ENCODE results near the gene LDB2. TPM values are rescaled to one million over a fixed set of nuclear protein-coding genes. Genes with fewer than 3 reads are reported as not detected.
"Not testable (repeated sequence)": the region's sequence is repeated elsewhere in the genome, so short reads cannot be mapped to it uniquely, and the experiment has no call there.

LDB2 gene
- total and polyA plus RNA-seq, 4 donors = 41.7 to 88.2 (median 61.9) TPM

- H3K4me1 ChIP-seq (ENCODE audit: control insufficient read depth, insufficient read depth, low read length) = peaks cover 7% of the 10 kb centered on the region
- DNase-seq (ENCODE audit: low read depth in 4 of 6, low spot score in 6 of 6) = peak in 2 of 6 donors; percentile 20 to 46
- no peaks in the 10 kb centered on the region for H3K36me3 ChIP-seq (ENCODE audit: control insufficient read depth, insufficient read depth, low read length)
- 55% methylated on average over 3 of the region's 4 CpGs for WGBS (ENCODE audit: insufficient coverage)
- H3K9me3 ChIP-seq (ENCODE audit: control insufficient read depth, insufficient read depth, low read length) = no peaks in the 10 kb centered on the region
- H3K27ac ChIP-seq (ENCODE audit: low read depth, low read length) = no peak overlapping the region
- no peak overlapping the region for H3K4me3 ChIP-seq (ENCODE audit: low read depth, low read length)
- no peaks in the 10 kb centered on the region for H3K27me3 ChIP-seq (ENCODE audit: control insufficient read depth, insufficient read depth, low read length)
Measured at GRCh38 chr4:16573206-16573605, 325.2 kb downstream of the LDB2 start.

GRCh38 chr4:16572631-16573030, 325.8 kb downstream of the LDB2 start:
- H3K9me3 ChIP-seq (ENCODE audit: control insufficient read depth, insufficient read depth, low read length) = no peaks in the 10 kb centered on the region
- H3K4me1 ChIP-seq (ENCODE audit: control insufficient read depth, insufficient read depth, low read length) = peaks cover 7% of the 10 kb centered on the region
- H3K27ac ChIP-seq (ENCODE audit: low read depth, low read length) = no peak overlapping the region
- no peak overlapping the region for H3K4me3 ChIP-seq (ENCODE audit: low read depth, low read length)
- no peaks in the 10 kb centered on the region for H3K36me3 ChIP-seq (ENCODE audit: control insufficient read depth, insufficient read depth, low read length)
- no CpG with 5 or more reads among the region's 4 CpGs for WGBS (ENCODE audit: insufficient coverage)
- peak in 1 of 6 donors; percentile 20 for DNase-seq (ENCODE audit: low read depth in 4 of 6, low spot score in 6 of 6)
- no peaks in the 10 kb centered on the region for H3K27me3 ChIP-seq (ENCODE audit: control insufficient read depth, insufficient read depth, low read length)

- Histone ChIP-seq H3K36me3 (ENCODE audit: control insufficient read depth, insufficient read depth, low read length) (no peaks in the 10 kb centered on the region), H3K4me3 (ENCODE audit: low read depth, low read length) (no peak overlapping the region), H3K4me1 (ENCODE audit: control insufficient read depth, insufficient read depth, low read length) (peaks cover 7% of the 10 kb centered on the region), H3K9me3 (ENCODE audit: control insufficient read depth, insufficient read depth, low read length) (no peaks in the 10 kb centered on the region), H3K27ac (ENCODE audit: low read depth, low read length) (no peak overlapping the region), H3K27me3 (ENCODE audit: control insufficient read depth, insufficient read depth, low read length) (no peaks in the 10 kb centered on the region)
- DNase-seq (ENCODE audit: low read depth in 4 of 6, low spot score in 6 of 6) = peak in 1 of 6 donors; percentile 86
- WGBS (ENCODE audit: insufficient coverage) = 33% methylated on average over 1 of the region's 3 CpGs
Measured at GRCh38 chr4:16572161-16572560, 326.3 kb downstream of the LDB2 start.

- no peak for DNase-seq (ENCODE audit: low read depth in 4 of 6, low spot score in 6 of 6)
- Histone ChIP-seq H3K4me3 (ENCODE audit: low read depth, low read length) (no peak overlapping the region), H3K27me3 (ENCODE audit: control insufficient read depth, insufficient read depth, low read length) (no peaks in the 10 kb centered on the region), H3K4me1 (ENCODE audit: control insufficient read depth, insufficient read depth, low read length) (peaks cover 7% of the 10 kb centered on the region), H3K9me3 (ENCODE audit: control insufficient read depth, insufficient read depth, low read length) (no peaks in the 10 kb centered on the region), H3K27ac (ENCODE audit: low read depth, low read length) (no peak overlapping the region), H3K36me3 (ENCODE audit: control insufficient read depth, insufficient read depth, low read length) (no peaks in the 10 kb centered on the region)
- no CpG with 5 or more reads among the region's 2 CpGs for WGBS (ENCODE audit: insufficient coverage)
Measured at GRCh38 chr4:16569790-16570189, 328.7 kb downstream of the LDB2 start.

GRCh38 chr4:16557316-16557715, 341.1 kb downstream of the LDB2 start:
- H3K9me3 ChIP-seq (ENCODE audit: control insufficient read depth, insufficient read depth, low read length); H3K4me1 ChIP-seq (ENCODE audit: control insufficient read depth, insufficient read depth, low read length); H3K27ac ChIP-seq (ENCODE audit: low read depth, low read length); H3K4me3 ChIP-seq (ENCODE audit: low read depth, low read length); H3K36me3 ChIP-seq (ENCODE audit: control insufficient read depth, insufficient read depth, low read length); DNase-seq (ENCODE audit: low read depth in 4 of 6, low spot score in 6 of 6); H3K27me3 ChIP-seq (ENCODE audit: control insufficient read depth, insufficient read depth, low read length): not testable (repeated sequence)
- 94% methylated on average over 12 of the region's 14 CpGs for WGBS (ENCODE audit: insufficient coverage)

GRCh38 chr4:16555156-16555555, 343.3 kb downstream of the LDB2 start:
- Histone ChIP-seq H3K36me3 (ENCODE audit: control insufficient read depth, insufficient read depth, low read length) (no peaks in the 10 kb centered on the region), H3K9me3 (ENCODE audit: control insufficient read depth, insufficient read depth, low read length) (no peaks in the 10 kb centered on the region), H3K27ac (ENCODE audit: low read depth, low read length) (no peak overlapping the region), H3K4me3 (ENCODE audit: low read depth, low read length) (no peak overlapping the region), H3K27me3 (ENCODE audit: control insufficient read depth, insufficient read depth, low read length) (no peaks in the 10 kb centered on the region), H3K4me1 (ENCODE audit: control insufficient read depth, insufficient read depth, low read length) (no peaks in the 10 kb centered on the region)
- peak in 1 of 6 donors; percentile 23 for DNase-seq (ENCODE audit: low read depth in 4 of 6, low spot score in 6 of 6)
- whole genome bisulfite sequencing (ENCODE audit: insufficient coverage) = 100% methylated on average over 3 of the region's 4 CpGs

- Histone ChIP-seq H3K36me3 (ENCODE audit: control insufficient read depth, insufficient read depth, low read length) (no peaks in the 10 kb centered on the region), H3K4me1 (ENCODE audit: control insufficient read depth, insufficient read depth, low read length) (no peaks in the 10 kb centered on the region), H3K9me3 (ENCODE audit: control insufficient read depth, insufficient read depth, low read length) (no peaks in the 10 kb centered on the region), H3K4me3 (ENCODE audit: low read depth, low read length) (no peak overlapping the region), H3K27me3 (ENCODE audit: control insufficient read depth, insufficient read depth, low read length) (no peaks in the 10 kb centered on the region), H3K27ac (ENCODE audit: low read depth, low read length) (no peak overlapping the region)
- WGBS (ENCODE audit: insufficient coverage) = 25% methylated on average over 1 of the region's 2 CpGs
- DNase-seq (ENCODE audit: low read depth in 4 of 6, low spot score in 6 of 6) = peak in 1 of 6 donors; percentile 47
Measured at GRCh38 chr4:16550531-16550930, 347.9 kb downstream of the LDB2 start.

GRCh38 chr4:16545656-16546055, 352.8 kb downstream of the LDB2 start:
- H3K36me3 ChIP-seq (ENCODE audit: control insufficient read depth, insufficient read depth, low read length) = no peaks in the 10 kb centered on the region
- H3K9me3 ChIP-seq (ENCODE audit: control insufficient read depth, insufficient read depth, low read length) = no peaks in the 10 kb centered on the region
- DNase-seq (ENCODE audit: low read depth in 4 of 6, low spot score in 6 of 6) = no peak
- H3K27ac ChIP-seq (ENCODE audit: low read depth, low read length) = no peak overlapping the region
- H3K4me1 ChIP-seq (ENCODE audit: control insufficient read depth, insufficient read depth, low read length) = no peaks in the 10 kb centered on the region
- no peak overlapping the region for H3K4me3 ChIP-seq (ENCODE audit: low read depth, low read length)
- WGBS (ENCODE audit: insufficient coverage) = no CpG with 5 or more reads among the region's 7 CpGs
- no peaks in the 10 kb centered on the region for H3K27me3 ChIP-seq (ENCODE audit: control insufficient read depth, insufficient read depth, low read length)

GRCh38 chr4:16544869-16545268, 353.6 kb downstream of the LDB2 start:
- Histone ChIP-seq H3K4me1 (ENCODE audit: control insufficient read depth, insufficient read depth, low read length) (no peaks in the 10 kb centered on the region), H3K27ac (ENCODE audit: low read depth, low read length) (no peak overlapping the region), H3K27me3 (ENCODE audit: control insufficient read depth, insufficient read depth, low read length) (no peaks in the 10 kb centered on the region), H3K36me3 (ENCODE audit: control insufficient read depth, insufficient read depth, low read length) (no peaks in the 10 kb centered on the region), H3K4me3 (ENCODE audit: low read depth, low read length) (no peak overlapping the region), H3K9me3 (ENCODE audit: control insufficient read depth, insufficient read depth, low read length) (no peaks in the 10 kb centered on the region)
- no peak for DNase-seq (ENCODE audit: low read depth in 4 of 6, low spot score in 6 of 6)
- WGBS (ENCODE audit: insufficient coverage) = 93% methylated on average over 4 of the region's 6 CpGs

GRCh38 chr4:16544251-16544721, 354.2 kb downstream of the LDB2 start:
- no peak overlapping the region for H3K4me3 ChIP-seq (ENCODE audit: low read depth, low read length)
- WGBS (ENCODE audit: insufficient coverage) = 88% methylated on average over 6 of the region's 6 CpGs
- no peaks in the 10 kb centered on the region for H3K36me3 ChIP-seq (ENCODE audit: control insufficient read depth, insufficient read depth, low read length)
- no peaks in the 10 kb centered on the region for H3K9me3 ChIP-seq (ENCODE audit: control insufficient read depth, insufficient read depth, low read length)
- DNase-seq (ENCODE audit: low read depth in 4 of 6, low spot score in 6 of 6) = no peak
- no peaks in the 10 kb centered on the region for H3K27me3 ChIP-seq (ENCODE audit: control insufficient read depth, insufficient read depth, low read length)
- H3K4me1 ChIP-seq (ENCODE audit: control insufficient read depth, insufficient read depth, low read length) = no peaks in the 10 kb centered on the region
- no peak overlapping the region for H3K27ac ChIP-seq (ENCODE audit: low read depth, low read length)
